ENCODE measurements around the gene MSH3. TPM values are rescaled to one million over a fixed set of nuclear protein-coding genes. Genes with fewer than 3 reads are reported as not detected.

MSH3 gene
- polyA plus RNA-seq, 3 donors = 4.5 to 9.9 (median 8.0) TPM

DNA sequence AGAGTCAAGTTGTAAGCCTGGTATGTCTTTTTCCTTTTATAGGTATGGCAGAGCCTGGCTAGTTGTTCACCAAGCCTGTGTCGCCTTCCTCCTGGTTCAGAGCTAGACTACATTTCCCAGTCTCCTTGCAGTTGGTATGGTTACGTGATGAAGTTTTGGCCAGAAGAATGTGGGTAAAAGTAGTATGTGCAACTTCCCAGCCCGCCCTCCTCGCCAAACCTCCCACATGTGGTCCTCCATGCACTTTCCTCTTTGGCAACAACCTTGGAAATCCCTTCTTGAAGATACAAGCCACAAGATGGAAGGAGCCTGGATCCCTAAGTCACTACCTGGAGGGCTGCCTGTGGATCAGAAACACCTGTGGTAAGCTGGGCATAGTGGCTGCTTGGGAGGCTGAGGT, 36.0 kb upstream of the MSH3 start:
- intact Hi-C loops (cut with micrococcal nuclease) = no loop called here
- Histone ChIP-seq H3K4me2 (replicated peaks; ENCODE audit: extremely low read depth, low read length, poor library complexity, severe bottlenecking) (no peak overlapping the region), H3K9me3 (replicated peaks in 1 of 2; ENCODE audit: control insufficient read depth in 1 of 2, insufficient read depth in 1 of 2, low read length in 2 of 2) (no peaks in the 10 kb centered on the region), H3K79me2 (ENCODE audit: insufficient read depth, low read length) (no peaks in the 10 kb centered on the region), H3K4me1 (ENCODE audit: control insufficient read depth in 1 of 2, insufficient read depth in 2 of 2, low read length in 2 of 2) (peaks cover 29 to 38% of the 10 kb centered on the region in 2 donors), H4K20me1 (ENCODE audit: insufficient read depth, low read length) (no peaks in the 10 kb centered on the region), H3K9ac (ENCODE audit: insufficient read depth, low read length, poor library complexity, severe bottlenecking) (no peak overlapping the region), H2AFZ (ENCODE audit: insufficient read depth, low read depth, low read length, poor library complexity, severe bottlenecking) (no peak overlapping the region), H3K27ac (ENCODE audit: low read depth in 1 of 2, low read length in 2 of 2) (no peak overlapping the region), H3K4me3 (replicated peaks in 1 of 3; ENCODE audit: low read depth in 2 of 3, low read length in 3 of 3) (no peak overlapping the region), H3K36me3 (replicated peaks in 1 of 2; ENCODE audit: control insufficient read depth in 1 of 2, insufficient read depth in 2 of 2, low read length in 2 of 2) (no peaks in the 10 kb centered on the region), H3K27me3 (ENCODE audit: control insufficient read depth in 2 of 2, insufficient read depth in 2 of 2, low read length in 2 of 2) (no peaks in the 10 kb centered on the region)
- Mint-ChIP-seq H3K36me3 (peaks cover 11 to 13% of the 10 kb centered on the region in 2 donors), H3K4me3 (no peak overlapping the region), H3K27ac (peak overlapping the region in 1 of 7 donors; percentile 23), H3K27me3 (ENCODE audit: low read depth in 3 of 3) (peaks cover 0 to 3% (median 0%) of the 10 kb centered on the region in 3 donors), H3K9me3 (peaks cover 0 to 8% (median 4%) of the 10 kb centered on the region in 7 donors), H3K4me1 (peaks cover 25% of the 10 kb centered on the region)
- DNase-seq = no peak
- TF ChIP-seq, protein P1, sequence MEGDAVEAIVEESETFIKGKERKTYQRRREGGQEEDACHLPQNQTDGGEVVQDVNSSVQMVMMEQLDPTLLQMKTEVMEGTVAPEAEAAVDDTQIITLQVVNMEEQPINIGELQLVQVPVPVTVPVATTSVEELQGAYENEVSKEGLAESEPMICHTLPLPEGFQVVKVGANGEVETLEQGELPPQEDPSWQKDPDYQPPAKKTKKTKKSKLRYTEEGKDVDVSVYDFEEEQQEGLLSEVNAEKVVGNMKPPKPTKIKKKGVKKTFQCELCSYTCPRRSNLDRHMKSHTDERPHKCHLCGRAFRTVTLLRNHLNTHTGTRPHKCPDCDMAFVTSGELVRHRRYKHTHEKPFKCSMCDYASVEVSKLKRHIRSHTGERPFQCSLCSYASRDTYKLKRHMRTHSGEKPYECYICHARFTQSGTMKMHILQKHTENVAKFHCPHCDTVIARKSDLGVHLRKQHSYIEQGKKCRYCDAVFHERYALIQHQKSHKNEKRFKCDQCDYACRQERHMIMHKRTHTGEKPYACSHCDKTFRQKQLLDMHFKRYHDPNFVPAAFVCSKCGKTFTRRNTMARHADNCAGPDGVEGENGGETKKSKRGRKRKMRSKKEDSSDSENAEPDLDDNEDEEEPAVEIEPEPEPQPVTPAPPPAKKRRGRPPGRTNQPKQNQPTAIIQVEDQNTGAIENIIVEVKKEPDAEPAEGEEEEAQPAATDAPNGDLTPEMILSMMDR (IDR thresholded peaks at IDR 0.05) = no peak
- WGBS (ENCODE audit: insufficient coverage) = no CpG with 5 or more reads among the region's 4 CpGs

DNA sequence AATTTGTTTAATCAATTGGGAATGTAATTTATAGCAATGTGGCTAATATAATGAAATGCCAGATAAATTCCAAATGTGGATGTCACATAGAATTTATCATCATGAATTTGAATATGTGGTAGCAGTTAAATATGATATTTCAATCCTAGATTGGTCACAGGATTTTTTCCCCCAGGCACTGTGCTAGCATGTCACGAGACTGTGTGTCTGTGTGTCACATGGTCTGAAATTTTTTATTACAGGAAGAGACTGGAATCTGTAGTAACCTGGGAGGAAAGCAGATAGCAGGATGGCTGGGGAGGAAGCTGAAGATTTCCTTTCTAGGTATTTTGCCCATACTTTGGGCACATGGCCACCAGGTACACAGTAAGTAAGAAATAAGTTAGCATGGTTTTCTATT, 35.4 kb upstream of the MSH3 start:
- Mint-ChIP-seq H3K9me3 (peaks cover 0 to 8% (median 6%) of the 10 kb centered on the region in 7 donors), H3K36me3 (peaks cover 11 to 13% of the 10 kb centered on the region in 2 donors), H3K4me3 (no peak overlapping the region), H3K27me3 (ENCODE audit: low read depth in 3 of 3) (peaks cover 0 to 3% (median 0%) of the 10 kb centered on the region in 3 donors), H3K4me1 (peaks cover 32% of the 10 kb centered on the region), H3K27ac (no peak overlapping the region)
- H3K79me2 ChIP-seq (ENCODE audit: insufficient read depth, low read length) = no peaks in the 10 kb centered on the region
- H3K4me2 ChIP-seq (replicated peaks; ENCODE audit: extremely low read depth, low read length, poor library complexity, severe bottlenecking) = no peak overlapping the region
- H3K4me3 ChIP-seq (replicated peaks in 1 of 3; ENCODE audit: low read depth in 2 of 3, low read length in 3 of 3) = no peak overlapping the region
- TF ChIP-seq, protein P1 (IDR thresholded peaks at IDR 0.05) = no peak
- H4K20me1 ChIP-seq (ENCODE audit: insufficient read depth, low read length) = no peaks in the 10 kb centered on the region
- no CpG with 5 or more reads among the region's 1 CpG for WGBS (ENCODE audit: insufficient coverage)
- no peak overlapping the region for H3K9ac ChIP-seq (ENCODE audit: insufficient read depth, low read length, poor library complexity, severe bottlenecking)
- no peaks in the 10 kb centered on the region for H3K27me3 ChIP-seq (ENCODE audit: control insufficient read depth in 2 of 2, insufficient read depth in 2 of 2, low read length in 2 of 2)
- no peak overlapping the region for H3K27ac ChIP-seq (ENCODE audit: low read depth in 1 of 2, low read length in 2 of 2)
- H3K9me3 ChIP-seq (replicated peaks in 1 of 2; ENCODE audit: control insufficient read depth in 1 of 2, insufficient read depth in 1 of 2, low read length in 2 of 2) = no peaks in the 10 kb centered on the region
- DNase-seq = no peak
- intact Hi-C loops (cut with micrococcal nuclease) = no loop called here
- H3K4me1 ChIP-seq (ENCODE audit: control insufficient read depth in 1 of 2, insufficient read depth in 2 of 2, low read length in 2 of 2) = peaks cover 35 to 44% of the 10 kb centered on the region in 2 donors
- no peak overlapping the region for H2AFZ ChIP-seq (ENCODE audit: insufficient read depth, low read depth, low read length, poor library complexity, severe bottlenecking)
- no peaks in the 10 kb centered on the region for H3K36me3 ChIP-seq (replicated peaks in 1 of 2; ENCODE audit: control insufficient read depth in 1 of 2, insufficient read depth in 2 of 2, low read length in 2 of 2)
